ENCODE measurements around the gene RPTOR. TPM values are rescaled to one million over a fixed set of nuclear protein-coding genes. Genes with fewer than 3 reads are reported as not detected.
A peak's percentile ranks its signal among the peaks of the same experiment; 100 is the strongest.

Gene RPTOR
- total RNA-seq, 2 experiments from 2014 or later: 88.9 to 91.8 TPM

DNA sequence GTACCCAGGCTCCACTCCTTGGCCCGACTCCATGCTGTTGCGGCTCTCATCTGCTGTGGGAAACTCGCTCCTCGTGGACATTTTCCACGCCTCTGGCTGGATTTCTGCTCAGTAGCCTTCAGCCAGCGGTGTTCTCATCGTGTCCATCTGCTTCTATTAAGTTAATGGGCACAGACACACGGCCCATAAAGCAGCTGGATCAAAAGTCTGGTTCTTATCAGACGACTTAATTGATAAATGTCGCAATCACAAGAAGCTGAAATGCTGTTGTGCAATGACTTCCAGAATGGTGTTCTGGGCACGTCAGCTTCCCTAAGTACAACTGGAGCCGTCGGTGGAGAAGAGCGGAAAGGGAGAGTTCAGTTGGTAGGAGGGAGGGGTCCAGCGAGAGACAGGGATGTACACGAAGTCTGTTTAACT is 235.3 kb downstream of the RPTOR start:
- ChIA-PET CTCF (interaction anchor here (1.4 to 2.1 kb wide), 5 partner anchors 14 to 119 kb away, joined by 3 to 7 read pairs (median 5); no protein-coding TSS in a partner anchor), POLR2A (interaction anchor here (0.9 to 6.0 kb wide), 14 partner anchors 8 to 118 kb away, joined by 3 to 68 read pairs (median 13); no protein-coding TSS in a partner anchor)
- Mint-ChIP-seq H3K9me3 (no peaks in the 10 kb centered on the region), H3K4me1 (peaks cover 82% of the 10 kb centered on the region), H3K27me3 (no peaks in the 10 kb centered on the region), H3K4me3 (peak overlapping the region; percentile 54), H3K27ac (peak overlapping the region; percentile 95), H3K36me3 (ENCODE audit: low read depth) (peaks cover 42% of the 10 kb centered on the region)
- DNase-seq: no peak

DNA sequence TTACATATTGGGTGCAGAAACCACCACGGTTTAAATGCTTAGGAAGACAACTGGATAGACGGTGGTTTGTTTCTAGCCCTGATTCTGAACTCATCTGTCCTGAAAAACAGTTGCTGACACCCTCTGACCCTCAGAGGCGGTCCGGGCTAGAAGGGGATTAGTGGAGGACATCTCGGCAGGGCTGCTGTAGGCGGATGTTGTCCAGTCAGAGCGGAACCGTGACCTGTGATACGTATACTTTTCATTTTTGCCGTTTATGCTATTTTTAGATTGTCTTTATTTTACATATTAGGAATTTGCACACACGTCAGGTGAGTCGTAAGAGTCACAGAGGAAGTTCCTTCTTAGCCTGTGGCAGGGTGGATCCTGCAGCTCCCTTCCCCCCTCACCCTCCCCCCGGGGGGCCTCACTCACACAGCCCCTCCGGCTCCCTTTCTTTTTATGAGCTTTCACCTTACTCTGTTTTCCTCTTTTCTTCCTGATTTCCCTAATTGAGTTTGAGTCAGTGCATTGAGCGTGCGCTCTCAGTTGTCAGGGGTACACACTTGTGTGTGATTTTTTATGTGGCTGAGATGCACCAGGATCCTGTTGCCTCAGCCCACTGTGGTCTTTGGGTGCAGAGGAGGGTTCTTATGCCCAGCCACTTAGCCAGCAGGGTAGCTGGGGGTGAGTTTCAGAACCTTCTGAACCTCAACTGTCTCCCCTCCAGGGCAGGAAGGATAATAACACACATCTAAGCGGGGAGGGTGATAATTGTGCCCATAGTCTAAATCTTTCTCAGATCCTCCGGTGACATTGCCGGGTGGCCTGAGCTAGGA is 236.0 kb downstream of the RPTOR start:
- Mint-ChIP-seq H3K27ac (peak overlapping the region; percentile 95), H3K27me3 (no peaks in the 10 kb centered on the region), H3K36me3 (ENCODE audit: low read depth) (peaks cover 42% of the 10 kb centered on the region), H3K9me3 (no peaks in the 10 kb centered on the region), H3K4me3 (peak overlapping the region; percentile 54), H3K4me1 (peaks cover 83% of the 10 kb centered on the region)
- ChIA-PET CTCF (interaction anchor here (0.7 to 2.1 kb wide), 11 partner anchors 10 to 241 kb away, joined by 3 to 7 read pairs (median 3); no protein-coding TSS in a partner anchor), POLR2A (interaction anchor here (0.7 to 6.0 kb wide), 23 partner anchors 9 to 358 kb away, joined by 3 to 68 read pairs (median 4); no protein-coding TSS in a partner anchor)
- DNase-seq: peak; percentile 75

DNA sequence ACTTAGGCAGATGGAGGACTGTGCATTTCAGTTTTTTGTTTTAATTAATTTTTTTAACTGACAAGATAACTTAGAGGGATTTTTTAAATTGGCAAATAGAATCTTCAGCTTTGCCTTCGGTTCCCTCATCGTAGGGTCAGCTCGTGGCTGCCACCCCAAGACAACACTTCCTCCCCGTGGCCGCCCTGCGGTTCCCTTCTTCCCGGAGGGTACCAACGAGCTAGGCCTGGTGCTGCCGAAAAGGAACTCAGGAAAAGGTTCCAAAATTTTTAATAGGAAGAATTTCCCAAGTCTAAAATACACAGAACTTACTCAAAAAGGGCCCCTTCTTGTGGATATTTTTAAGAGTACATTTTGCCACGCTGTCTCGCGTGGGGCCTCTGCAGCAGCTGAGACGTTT is 236.6 kb downstream of the RPTOR start:
- ChIA-PET POLR2A (interaction anchor here (0.7 to 6.0 kb wide), 22 partner anchors 9 to 358 kb away, joined by 3 to 68 read pairs (median 6); no protein-coding TSS in a partner anchor), CTCF (interaction anchor here (0.7 to 2.1 kb wide), 12 partner anchors 9 to 242 kb away, joined by 3 to 7 read pairs (median 4); no protein-coding TSS in a partner anchor)
- H3K27me3 Mint-ChIP-seq: no peaks in the 10 kb centered on the region
- H3K36me3 Mint-ChIP-seq (ENCODE audit: low read depth): peaks cover 46% of the 10 kb centered on the region
- no peaks in the 10 kb centered on the region for H3K9me3 Mint-ChIP-seq
- peak overlapping the region; percentile 54 for H3K4me3 Mint-ChIP-seq
- peak overlapping the region; percentile 95 for H3K27ac Mint-ChIP-seq
- peak; percentile 43 for DNase-seq
- H3K4me1 Mint-ChIP-seq: peaks cover 87% of the 10 kb centered on the region

- no peaks in the 10 kb centered on the region for H3K27me3 Mint-ChIP-seq
- H3K27ac Mint-ChIP-seq: peak overlapping the region; percentile 95
- CTCF ChIA-PET: interaction anchor here (0.7 to 2.1 kb wide), 9 partner anchors 8 to 243 kb away, joined by 3 to 7 read pairs (median 4); no protein-coding TSS in a partner anchor
- POLR2A ChIA-PET: interaction anchor here (1.1 to 6.0 kb wide), 15 partner anchors 10 to 117 kb away, joined by 3 to 68 read pairs (median 13); no protein-coding TSS in a partner anchor
- no peaks in the 10 kb centered on the region for H3K9me3 Mint-ChIP-seq
- H3K4me3 Mint-ChIP-seq: peak overlapping the region; percentile 54
- H3K36me3 Mint-ChIP-seq (ENCODE audit: low read depth): peaks cover 43% of the 10 kb centered on the region
- H3K4me1 Mint-ChIP-seq: peaks cover 89% of the 10 kb centered on the region
- no peak for DNase-seq
Measured at GRCh38 chr17:80781807-80782277, 237.2 kb downstream of the RPTOR start.

DNA sequence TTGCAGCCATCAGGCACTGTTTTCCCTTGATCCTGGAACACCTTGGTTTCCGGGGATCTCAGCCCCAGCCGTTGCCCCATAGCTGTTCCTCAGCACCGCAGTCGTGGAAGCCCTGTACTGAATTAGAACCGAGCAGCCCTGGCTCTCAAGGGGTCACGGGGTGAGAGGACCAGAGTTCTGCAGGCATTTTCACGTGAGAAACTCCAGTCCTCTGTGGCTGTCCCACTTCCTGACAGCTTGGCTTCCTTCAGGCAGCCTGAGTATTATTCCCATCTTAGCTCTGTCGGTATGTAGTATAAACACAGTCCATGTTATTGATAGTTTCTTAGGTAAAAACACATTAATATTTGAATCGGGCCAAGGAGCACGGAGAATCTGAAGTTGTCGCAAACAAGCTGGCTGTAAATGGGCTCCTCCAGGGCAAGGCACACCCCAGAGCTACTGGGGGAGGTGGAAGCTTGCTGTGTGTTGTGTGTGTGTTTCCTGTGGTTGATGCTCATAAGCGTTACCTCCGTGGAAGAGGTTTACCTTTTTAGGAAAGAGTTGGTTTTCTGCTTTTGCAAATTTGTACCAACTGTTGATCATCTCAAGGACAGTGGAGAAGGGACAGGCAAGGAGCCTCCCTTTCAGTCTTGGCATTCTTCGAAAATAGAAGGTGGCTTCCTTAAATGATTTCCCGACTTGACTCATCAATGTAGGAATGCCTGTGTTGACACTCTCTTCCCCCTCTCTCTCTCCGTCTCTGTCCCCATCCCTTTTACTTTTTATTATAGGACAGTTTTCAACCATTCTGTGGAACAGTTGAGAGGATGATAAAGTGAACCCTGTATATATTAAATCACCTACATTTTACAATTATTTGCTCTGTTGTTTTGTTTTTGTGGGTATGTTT is 238.1 kb downstream of the RPTOR start:
- Mint-ChIP-seq H3K27me3 (no peaks in the 10 kb centered on the region), H3K4me3 (peak overlapping the region; percentile 52), H3K4me1 (peaks cover 92% of the 10 kb centered on the region), H3K36me3 (ENCODE audit: low read depth) (peaks cover 43% of the 10 kb centered on the region), H3K9me3 (peaks cover 8% of the 10 kb centered on the region), H3K27ac (peak overlapping the region; percentile 95)
- ChIA-PET POLR2A (interaction anchor here (0.6 to 6.0 kb wide), 18 partner anchors 9 to 115 kb away, joined by 3 to 68 read pairs (median 5); no protein-coding TSS in a partner anchor), CTCF (interaction anchor here (1.4 to 1.6 kb wide), 3 partner anchors 9 to 116 kb away, joined by 3 to 5 read pairs (median 4); no protein-coding TSS in a partner anchor)
- peak; percentile 75 for DNase-seq

DNA sequence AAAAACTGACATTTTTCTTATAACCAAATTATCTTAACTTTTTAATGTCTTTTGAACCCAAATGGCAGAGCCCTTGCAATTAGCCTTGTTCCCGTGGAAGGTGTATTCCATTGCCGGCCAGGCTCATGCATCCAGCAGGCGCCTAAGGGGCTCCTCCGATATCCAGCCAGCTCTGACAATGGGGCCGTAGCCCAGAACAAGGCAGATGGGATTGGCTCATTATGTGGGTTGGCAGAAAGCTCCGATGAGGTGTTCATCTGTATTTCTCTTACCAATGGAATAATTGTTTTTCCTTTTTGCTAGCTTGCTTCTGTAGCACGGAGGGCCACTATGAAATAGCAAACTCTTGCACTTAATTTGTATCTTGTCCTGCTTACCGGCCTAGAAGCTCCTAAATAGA is 238.8 kb downstream of the RPTOR start:
- H3K27ac Mint-ChIP-seq: peak overlapping the region; percentile 95
- H3K4me1 Mint-ChIP-seq: peaks cover 91% of the 10 kb centered on the region
- H3K36me3 Mint-ChIP-seq (ENCODE audit: low read depth): peaks cover 41% of the 10 kb centered on the region
- no peaks in the 10 kb centered on the region for H3K27me3 Mint-ChIP-seq
- ChIA-PET CTCF (interaction anchor here (1.4 to 1.6 kb wide), 2 partner anchors 8 to 29 kb away, joined by 3 to 5 read pairs; no protein-coding TSS in a partner anchor), POLR2A (interaction anchor here (1.0 to 6.0 kb wide), 13 partner anchors 8 to 114 kb away, joined by 3 to 68 read pairs (median 5); no protein-coding TSS in a partner anchor)
- DNase-seq: no peak
- H3K4me3 Mint-ChIP-seq: no peak overlapping the region
- peaks cover 12% of the 10 kb centered on the region for H3K9me3 Mint-ChIP-seq

DNA sequence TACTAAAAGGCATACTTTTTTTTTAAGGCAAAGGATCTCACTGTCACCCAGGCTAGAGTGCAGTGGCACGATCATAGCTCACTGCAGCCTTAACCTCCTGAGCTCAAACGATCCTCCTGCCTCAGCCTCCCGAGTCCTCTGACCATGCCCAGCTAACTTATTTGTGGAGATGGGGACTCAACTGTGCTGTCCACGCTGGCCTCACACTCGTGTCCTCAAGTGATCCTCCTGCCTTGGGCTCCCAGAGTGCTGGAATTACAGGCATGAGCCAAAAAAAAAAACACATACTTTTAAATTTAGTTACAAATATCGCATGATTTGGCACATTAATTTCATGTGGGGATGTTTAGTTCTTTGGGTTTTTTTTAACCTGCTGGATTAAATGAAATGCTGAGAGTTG is 239.3 kb downstream of the RPTOR start:
- no peak for DNase-seq
- ChIA-PET CTCF (interaction anchor here (1.6 kb wide), 1 partner anchor 28 kb away, joined by 3 read pairs; no protein-coding TSS in a partner anchor), POLR2A (interaction anchor here (1.3 to 6.0 kb wide), 10 partner anchors 8 to 109 kb away, joined by 3 to 68 read pairs (median 10); no protein-coding TSS in a partner anchor)
- Mint-ChIP-seq H3K9me3 (peaks cover 12% of the 10 kb centered on the region), H3K4me1 (peaks cover 93% of the 10 kb centered on the region), H3K4me3 (no peak overlapping the region), H3K36me3 (ENCODE audit: low read depth) (peaks cover 44% of the 10 kb centered on the region), H3K27me3 (no peaks in the 10 kb centered on the region), H3K27ac (peak overlapping the region; percentile 95)

GRCh38 chr17:80785477-80786178 is 241.0 kb downstream of the RPTOR start:
- Mint-ChIP-seq H3K4me3 (no peak overlapping the region), H3K36me3 (ENCODE audit: low read depth) (peaks cover 50% of the 10 kb centered on the region), H3K27me3 (no peaks in the 10 kb centered on the region), H3K9me3 (peaks cover 12% of the 10 kb centered on the region), H3K27ac (peak overlapping the region; percentile 50), H3K4me1 (peaks cover 94% of the 10 kb centered on the region)
- no peak for DNase-seq
- ChIA-PET CTCF (interaction anchor here (0.7 to 1.2 kb wide), 3 partner anchors 10 to 62 kb away, joined by 3 read pairs; no protein-coding TSS in a partner anchor), POLR2A (interaction anchor here (0.8 to 3.6 kb wide), 8 partner anchors 11 to 112 kb away, joined by 3 to 15 read pairs (median 3); no protein-coding TSS in a partner anchor)

DNA sequence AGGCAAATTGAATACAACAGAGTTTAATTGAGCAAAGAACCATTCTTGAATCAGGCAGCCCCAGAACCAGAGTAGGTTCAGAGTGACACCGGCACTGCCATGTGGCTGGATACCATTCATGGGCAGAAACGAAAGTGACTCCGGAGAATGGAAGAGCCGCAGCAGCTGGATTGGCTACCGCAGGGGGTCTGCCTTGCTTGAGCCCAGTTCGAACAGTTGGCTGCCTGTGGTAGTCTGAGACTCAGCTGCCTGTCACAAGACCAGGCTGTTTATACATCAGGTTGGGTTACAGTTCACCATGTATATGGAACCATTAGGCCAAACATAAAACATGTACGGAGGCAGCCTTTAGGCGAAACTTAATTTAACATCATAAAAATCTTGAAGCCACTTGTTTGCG is 241.8 kb downstream of the RPTOR start:
- POLR2A ChIA-PET: no interaction called here
- DNase-seq: no peak
- no peaks in the 10 kb centered on the region for H3K27me3 Mint-ChIP-seq
- CTCF ChIA-PET: interaction anchor here (0.7 kb wide), 1 partner anchor 26 kb away, joined by 3 read pairs; no protein-coding TSS in a partner anchor
- H3K27ac Mint-ChIP-seq: no peak overlapping the region
- H3K36me3 Mint-ChIP-seq (ENCODE audit: low read depth): peaks cover 50% of the 10 kb centered on the region
- no peak overlapping the region for H3K4me3 Mint-ChIP-seq
- H3K4me1 Mint-ChIP-seq: peaks cover 94% of the 10 kb centered on the region
- peaks cover 12% of the 10 kb centered on the region for H3K9me3 Mint-ChIP-seq

- H3K27ac Mint-ChIP-seq: no peak overlapping the region
- H3K4me3 Mint-ChIP-seq: peak overlapping the region; percentile 24
- peaks cover 94% of the 10 kb centered on the region for H3K4me1 Mint-ChIP-seq
- peaks cover 12% of the 10 kb centered on the region for H3K9me3 Mint-ChIP-seq
- H3K36me3 Mint-ChIP-seq (ENCODE audit: low read depth): peaks cover 53% of the 10 kb centered on the region
- CTCF ChIA-PET: no interaction called here
- no peaks in the 10 kb centered on the region for H3K27me3 Mint-ChIP-seq
- POLR2A ChIA-PET: no interaction called here
- DNase-seq: no peak
Measured at GRCh38 chr17:80786887-80787286, 242.2 kb downstream of the RPTOR start.

GRCh38 chr17:80787881-80788280 is 243.2 kb downstream of the RPTOR start:
- ChIA-PET POLR2A (interaction anchor here (1.0 kb wide), 1 partner anchor 102 kb away, joined by 3 read pairs; no protein-coding TSS in a partner anchor), CTCF (no interaction called here)
- Mint-ChIP-seq H3K27ac (peak overlapping the region; percentile 16), H3K4me1 (peaks cover 93% of the 10 kb centered on the region), H3K4me3 (no peak overlapping the region), H3K9me3 (peaks cover 12% of the 10 kb centered on the region), H3K27me3 (no peaks in the 10 kb centered on the region), H3K36me3 (ENCODE audit: low read depth) (peaks cover 55% of the 10 kb centered on the region)
- DNase-seq: no peak

All from activated CD4-positive, alpha-beta memory T cell treated with anti-CD3 and anti-CD28 coated beads, Interleukin-2, amount 10 ng/mL, durations not matched to agents 7 days and 5 days (primary cell).